Measurements from ENCODE around the gene TRIP13. TPM values are rescaled to one million over a fixed set of nuclear protein-coding genes. Genes with fewer than 3 reads are reported as not detected.

TRIP13 gene
- total and polyA plus RNA-seq, 9 of the 15 experiments (the other 6 are each of a cell fraction or from before 2014, with no cell fraction given): 24.1 to 116 (median 53.2) TPM

DNA sequence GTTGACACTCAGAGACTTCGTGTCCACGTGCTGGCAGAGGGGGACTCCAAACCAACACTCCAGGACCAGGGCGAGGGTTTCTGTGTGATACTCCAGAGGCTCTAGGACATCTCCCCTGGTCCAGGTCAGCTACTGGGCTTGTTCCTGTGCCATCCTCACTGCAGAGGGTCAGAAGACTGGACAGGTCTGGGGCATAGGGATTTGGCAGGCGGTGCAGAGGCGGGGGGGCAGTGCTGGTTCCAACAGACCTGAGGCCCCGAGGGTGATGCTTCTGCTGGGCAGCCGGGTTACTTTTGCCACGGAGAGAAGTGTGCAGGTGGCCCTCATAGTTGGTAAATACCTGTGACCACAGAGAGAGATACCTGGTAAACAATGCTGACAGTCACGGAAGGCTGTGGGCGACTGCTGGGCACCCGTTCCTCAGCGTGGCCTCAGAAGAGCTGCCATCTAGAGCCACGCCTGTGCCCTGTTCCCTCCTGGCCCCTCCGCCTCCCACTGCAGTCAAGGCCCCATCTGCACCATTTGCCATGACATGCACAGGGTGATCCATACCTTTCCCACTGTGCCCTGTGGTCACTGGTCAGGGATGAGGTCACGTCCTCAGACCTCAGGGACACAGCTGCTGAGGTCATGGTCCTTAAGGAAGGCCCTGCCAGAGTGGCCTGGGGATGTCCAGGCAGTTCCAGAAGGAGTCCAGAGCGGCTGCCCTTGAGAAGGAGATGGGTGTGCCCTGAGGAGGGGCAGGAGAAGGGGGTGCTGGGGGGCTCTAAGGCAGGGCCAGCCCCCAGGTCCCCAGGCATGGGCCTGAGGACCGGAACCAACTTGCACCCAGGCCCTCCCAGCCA, 30.0 kb downstream of the TRIP13 start:
- Histone ChIP-seq H3K27ac (ENCODE audit: extremely low read depth, low read depth, low read length) (no peak overlapping the region), H3K9me1 (ENCODE audit: control insufficient read depth, insufficient read depth, low read length) (peaks cover 5% of the 10 kb centered on the region), H3K27me3 (ENCODE audit: control insufficient read depth in 2 of 2, insufficient read depth in 2 of 2, low read length in 2 of 2) (no peaks in the 10 kb centered on the region), H3K79me2 (ENCODE audit: control insufficient read depth, insufficient read depth, low read length) (no peaks in the 10 kb centered on the region), H3K4me3 (no peak overlapping the region), H3K4me1 (replicated peaks in 1 of 2; ENCODE audit: control insufficient read depth in 2 of 2, insufficient read depth in 2 of 2, low read length in 2 of 2) (peaks cover 7 to 20% of the 10 kb centered on the region in 2 experiments; a peak in 3 of 5 replicates), H2AFZ (ENCODE audit: low read depth, low read length) (no peak overlapping the region), H3K4me2 (ENCODE audit: insufficient read depth, low read length) (no peak overlapping the region), H3K9me3 (replicated peaks; ENCODE audit: control insufficient read depth, insufficient read depth, low read depth, low read length) (no peaks in the 10 kb centered on the region), H3K9ac (ENCODE audit: insufficient read depth in 1 of 2, low read depth in 2 of 2, low read length in 2 of 2) (no peak overlapping the region), H3K36me3 (ENCODE audit: control insufficient read depth, insufficient read depth, low read length) (peaks cover 20% of the 10 kb centered on the region; the same call in 2 of the 3 replicates), H4K20me1 (replicated peaks; ENCODE audit: control insufficient read depth, insufficient read depth, low read length) (no peaks in the 10 kb centered on the region; the same call in 1 of the 2 replicates)
- TF ChIP-seq, protein P1, sequence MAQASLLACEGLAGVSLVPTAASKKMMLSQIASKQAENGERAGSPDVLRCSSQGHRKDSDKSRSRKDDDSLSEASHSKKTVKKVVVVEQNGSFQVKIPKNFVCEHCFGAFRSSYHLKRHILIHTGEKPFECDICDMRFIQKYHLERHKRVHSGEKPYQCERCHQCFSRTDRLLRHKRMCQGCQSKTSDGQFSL (CRISPR knock-in tag; IDR thresholded peaks at IDR 0.05): 0 out of 2 replicates have a peak, but pooled peaks have one; percentile 53
- TF ChIP-seq, protein P1 (tag; IDR thresholded peaks at IDR 0.05): no peak
- TF ChIP-seq ZNF316 (IDR thresholded peaks at IDR 0.05): no peak
- TF ChIP-seq, protein P2, sequence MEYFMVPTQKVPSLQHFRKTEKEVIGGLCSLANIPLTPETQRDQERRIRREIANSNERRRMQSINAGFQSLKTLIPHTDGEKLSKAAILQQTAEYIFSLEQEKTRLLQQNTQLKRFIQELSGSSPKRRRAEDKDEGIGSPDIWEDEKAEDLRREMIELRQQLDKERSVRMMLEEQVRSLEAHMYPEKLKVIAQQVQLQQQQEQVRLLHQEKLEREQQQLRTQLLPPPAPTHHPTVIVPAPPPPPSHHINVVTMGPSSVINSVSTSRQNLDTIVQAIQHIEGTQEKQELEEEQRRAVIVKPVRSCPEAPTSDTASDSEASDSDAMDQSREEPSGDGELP (CRISPR knock-in tag; IDR thresholded peaks at IDR 0.05; ENCODE audit: borderline replicate concordance): 0 out of 2 replicates have a peak, but pooled peaks have one; percentile 2
- WGBS (ENCODE audit: insufficient coverage, low coverage, missing lambda C conversion rate): 80% methylated on average over 15 of the region's 17 CpGs
- in situ Hi-C loops (cut with MboI): no loop called here
- ChIA-PET POLR2A (interaction anchor here (0.6 to 1.5 kb wide), 6 partner anchors 10 to 230 kb away, joined by 3 to 4 read pairs (median 4); no protein-coding TSS in a partner anchor), CTCF (ENCODE audit: low intra/inter-chr PET ratio) (interaction anchor here (1.6 to 2.1 kb wide), 2 partner anchors 217 to 245 kb away, joined by 9 to 15 read pairs; no protein-coding TSS in a partner anchor)
- intact Hi-C loops (cut with micrococcal nuclease): loop anchor here (1.0 to 5.0 kb wide), 4 partner anchors 60 to 245 kb away; no protein-coding TSS in a partner anchor
- FAIRE-seq (no peak), DNase-seq (ENCODE audit: extremely low read depth in 1 of 4, low spot score in 3 of 4) (no peak), ATAC-seq (no peak)
- BruUV-seq (replicated peaks): no TSS peak

Measured in K562 (cell line).